Left renal cortex interstitium (tissue), 4 donors: ENCODE data around the gene RPS25. TPM values are rescaled to one million over a fixed set of nuclear protein-coding genes. Genes with fewer than 3 reads are reported as not detected.
"Not testable (repeated sequence)": the region's sequence is repeated elsewhere in the genome, so short reads cannot be mapped to it uniquely, and the experiment has no call there.

Experiments used
- DNase-seq, 4 donors: peaks; one replicate each; pipeline ENCODE4 v3.0.0-alpha.2; 2013; ENCODE audit warnings: low read depth in 4 of 4, low spot score in 2 of 4, missing footprints in 1 of 4
- polyA plus RNA-seq, 4 donors: library from polyadenylated mRNA; unstranded; fragments of 120-200 nt; gene quantifications; one replicate each; pipeline ENCODE4 v1.2.1, GENCODE V29; 2013; ENCODE audit not compliant: insufficient read length in 4 of 4

The RPS25 gene
- polyA plus RNA-seq, 4 donors: 957 to 1,296 (median 1,137) TPM

DNA sequence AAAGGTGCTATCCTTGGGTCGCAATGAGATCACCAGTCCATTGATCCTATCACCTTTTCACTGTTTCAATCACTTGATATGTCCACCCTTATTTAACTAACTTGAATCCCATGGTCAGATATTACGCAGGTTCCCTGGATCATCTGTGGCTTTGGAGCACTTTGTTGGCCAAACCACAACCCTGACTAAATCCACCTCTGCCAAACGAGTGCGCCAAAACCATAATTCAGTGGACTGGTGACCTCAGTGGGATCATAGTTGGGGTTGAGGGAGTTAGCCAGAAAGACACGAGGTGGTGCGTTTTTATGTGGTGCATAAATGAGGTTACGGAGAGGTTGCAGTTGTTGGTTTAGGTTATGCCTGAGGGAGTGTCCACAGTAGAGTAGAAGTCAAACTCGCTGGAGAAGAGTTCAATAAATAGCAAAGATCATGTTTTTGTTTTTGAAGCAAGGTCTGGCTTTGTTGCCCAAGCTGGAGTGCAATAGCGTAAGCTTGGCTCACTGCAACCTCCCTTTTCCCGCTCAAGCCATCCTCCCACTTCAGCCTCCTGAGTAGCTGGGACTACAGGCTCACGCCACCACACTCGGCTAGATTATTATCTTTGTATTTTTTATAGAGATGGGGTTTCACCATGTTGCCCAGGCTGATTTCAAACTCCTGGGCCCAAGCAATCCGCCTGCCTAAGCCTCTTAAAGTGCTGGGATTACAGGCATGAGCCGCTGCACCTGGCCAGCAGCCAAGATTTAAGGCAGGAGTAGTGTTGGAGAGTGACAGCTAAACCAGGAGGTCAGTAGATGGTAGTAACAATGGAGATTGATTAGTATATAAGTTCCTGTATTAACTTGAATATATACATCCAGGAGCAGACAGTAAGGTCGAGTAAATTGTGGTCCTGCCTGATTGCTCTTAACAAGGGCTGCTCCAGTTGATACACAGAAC, 42.1 kb downstream of the RPS25 start:
- DNase-seq: no peak

DNA sequence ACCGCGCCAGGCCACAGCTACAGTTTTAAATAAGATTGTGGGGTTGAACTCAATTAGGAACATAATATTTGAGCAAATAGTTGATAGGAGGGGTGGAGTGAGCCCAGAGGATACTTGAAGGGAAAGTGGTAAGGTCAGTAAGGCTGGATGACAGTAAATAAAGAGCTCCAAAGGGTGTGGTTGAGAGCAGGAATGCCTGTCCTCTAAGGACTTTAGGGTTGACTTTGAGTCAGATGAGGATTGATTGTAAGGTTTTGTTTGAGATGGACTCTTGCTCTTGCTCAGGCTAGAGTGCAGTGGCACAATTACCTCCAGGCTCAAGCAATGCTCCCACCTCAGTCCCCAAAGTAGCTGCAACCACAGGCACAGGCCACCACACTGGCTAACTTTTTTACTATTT, 44.2 kb downstream of the RPS25 start:
- no peak for DNase-seq

DNA sequence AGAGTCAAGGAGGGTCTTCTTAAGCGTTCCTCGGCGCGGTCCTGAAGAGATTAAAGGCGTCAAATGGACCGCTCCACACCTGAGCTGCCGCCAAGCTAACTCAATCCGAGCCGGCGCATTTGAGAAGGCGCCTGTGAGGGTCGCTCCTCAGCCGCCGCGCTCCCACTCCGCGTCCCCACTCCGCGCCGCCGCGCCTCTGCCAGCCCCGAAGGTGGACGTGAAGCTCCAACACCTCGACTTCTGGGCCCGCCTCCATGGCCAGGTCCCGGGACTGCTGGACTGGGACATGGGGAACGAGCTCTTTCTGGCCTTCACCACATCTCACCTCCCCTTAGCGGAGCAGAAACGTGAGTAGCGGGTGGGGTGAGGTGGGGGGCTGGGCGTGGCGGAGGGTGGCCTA, 46.5 kb downstream of the RPS25 start, which contains the start of gene FOXR1:
TSS of gene FOXR1 (plus strand) at position 116 of the 400 bp plus-strand sequence. CDS start at position 287, 171 bp downstream.
- no peak for DNase-seq

DNA sequence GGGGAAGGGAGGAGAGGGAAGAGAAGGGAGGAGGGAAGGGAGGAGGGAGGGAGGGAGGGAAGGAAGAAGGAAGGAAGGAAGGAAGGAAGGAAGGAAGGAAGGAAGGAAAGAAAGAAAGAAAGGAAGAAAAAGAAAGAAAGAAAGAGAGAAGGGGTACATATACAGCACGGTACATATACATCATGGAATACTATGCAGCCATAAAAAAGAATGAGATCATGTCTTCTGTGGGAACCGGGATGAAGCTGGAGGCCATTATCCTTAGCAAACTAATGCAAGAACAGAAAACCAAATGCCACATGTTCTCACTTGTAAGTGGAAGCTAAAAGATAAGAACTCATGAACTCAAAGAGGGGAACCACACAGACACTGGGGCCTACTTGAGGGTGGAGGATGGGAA, 48.6 kb downstream of the RPS25 start:
- not testable (repeated sequence) for DNase-seq

Other genes starting within 250 kb of the RPS25 start
- 100 to 1,000 TPM; 117 to 143 (median 122) TPM for gene DDX6, start 227.2 kb downstream of the RPS25 start, polyA plus RNA-seq
- under 1 TPM in 1 of 4 donors, not detected in 3; 0.05 TPM for gene CXCR5, start 134.5 kb downstream of the RPS25 start, polyA plus RNA-seq
- gene BCL9L, start 92.4 kb downstream of the RPS25 start, polyA plus RNA-seq: 10 to 100 TPM; 21.0 to 51.6 (median 36.3) TPM
- 10 to 100 TPM in 2 of 4 donors, 1 to 10 TPM in 2; 6.8 to 25.9 (median 10.7) TPM for gene UPK2, start 62.0 kb downstream of the RPS25 start, polyA plus RNA-seq
- under 1 TPM in 1 of 4 donors, not detected in 3; 0.17 TPM for gene FOXR1, start 46.6 kb downstream of the RPS25 start, polyA plus RNA-seq
- gene CENATAC, start 20.2 kb downstream of the RPS25 start, polyA plus RNA-seq: 10 to 100 TPM; 12.8 to 55.5 (median 27.3) TPM
- 100 to 1,000 TPM in 3 of 4 donors, 10 to 100 TPM in 1; 88.9 to 139 (median 111) TPM for gene TRAPPC4, start 423 bp upstream of the RPS25 start, polyA plus RNA-seq
- gene SLC37A4, start 12.5 kb upstream of the RPS25 start, polyA plus RNA-seq: 100 to 1,000 TPM in 2 of 4 donors, 10 to 100 TPM in 2; 79.3 to 109 (median 97.4) TPM
- gene HYOU1, start 38.9 kb upstream of the RPS25 start, polyA plus RNA-seq: 100 to 1,000 TPM; 108 to 128 (median 121) TPM
- gene VPS11, start 49.5 kb upstream of the RPS25 start, polyA plus RNA-seq: 10 to 100 TPM; 56.5 to 61.0 (median 57.5) TPM
- gene HMBS, start 66.5 kb upstream of the RPS25 start, polyA plus RNA-seq: 10 to 100 TPM; 25.6 to 29.4 (median 28.8) TPM
- gene DPAGT1, start 83.5 kb upstream of the RPS25 start, polyA plus RNA-seq: 10 to 100 TPM; 47.7 to 64.9 (median 55.5) TPM
- 10 to 100 TPM; 10.1 to 14.2 (median 11.0) TPM for gene C2CD2L, start 89.0 kb upstream of the RPS25 start, polyA plus RNA-seq
- 10 to 100 TPM; 23.5 to 48.6 (median 38.0) TPM for gene HINFP, start 103.2 kb upstream of the RPS25 start, polyA plus RNA-seq
- gene ABCG4, start 130.7 kb upstream of the RPS25 start, polyA plus RNA-seq: 1 to 10 TPM in 1 of 4 donors, under 1 TPM in 3; 0.52 to 1.1 (median 0.80) TPM
- gene NLRX1, start 150.4 kb upstream of the RPS25 start, polyA plus RNA-seq: 10 to 100 TPM; 10.7 to 14.8 (median 12.6) TPM
- gene NHERF4, start 167.1 kb upstream of the RPS25 start, polyA plus RNA-seq: 10 to 100 TPM; 10.9 to 22.2 (median 16.3) TPM
- gene CBL, start 188.0 kb upstream of the RPS25 start, polyA plus RNA-seq: 10 to 100 TPM; 16.1 to 20.9 (median 18.6) TPM